HG02970 (cell line): ENCODE data around the gene HIVEP3.

Experiments used
- ATAC-seq: cut with Tn5 transposase; IDR thresholded peaks from one replicate; pipeline ENCODE4 v1.9.1; 2021; ENCODE audit warnings: mild to moderate bottlenecking, moderate library complexity, moderate number of reproducible peaks; ENCODE audit not compliant: unreplicated experiment, low FRiP score

Gene HIVEP3

DNA sequence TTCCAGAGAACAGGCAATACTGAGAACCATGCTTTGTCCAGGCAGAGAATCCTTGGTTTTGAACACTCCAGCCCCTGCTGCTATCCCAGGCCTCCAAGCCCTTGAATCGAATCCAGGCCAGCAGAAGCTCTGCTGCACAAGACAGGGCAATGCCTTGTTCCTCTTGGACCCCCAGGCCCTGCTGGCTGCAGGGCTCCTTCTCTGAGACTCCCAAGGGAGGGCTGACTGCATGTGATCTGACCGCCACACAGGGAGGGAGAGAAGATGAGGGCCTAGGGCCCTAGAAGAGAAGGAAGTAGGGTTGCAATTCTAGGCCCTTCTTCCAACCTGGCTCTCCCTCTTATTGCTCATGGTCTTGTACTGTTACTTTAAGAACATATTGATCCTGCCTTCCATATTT, 273.7 kb downstream of the HIVEP3 start:
- no peak for ATAC-seq

DNA sequence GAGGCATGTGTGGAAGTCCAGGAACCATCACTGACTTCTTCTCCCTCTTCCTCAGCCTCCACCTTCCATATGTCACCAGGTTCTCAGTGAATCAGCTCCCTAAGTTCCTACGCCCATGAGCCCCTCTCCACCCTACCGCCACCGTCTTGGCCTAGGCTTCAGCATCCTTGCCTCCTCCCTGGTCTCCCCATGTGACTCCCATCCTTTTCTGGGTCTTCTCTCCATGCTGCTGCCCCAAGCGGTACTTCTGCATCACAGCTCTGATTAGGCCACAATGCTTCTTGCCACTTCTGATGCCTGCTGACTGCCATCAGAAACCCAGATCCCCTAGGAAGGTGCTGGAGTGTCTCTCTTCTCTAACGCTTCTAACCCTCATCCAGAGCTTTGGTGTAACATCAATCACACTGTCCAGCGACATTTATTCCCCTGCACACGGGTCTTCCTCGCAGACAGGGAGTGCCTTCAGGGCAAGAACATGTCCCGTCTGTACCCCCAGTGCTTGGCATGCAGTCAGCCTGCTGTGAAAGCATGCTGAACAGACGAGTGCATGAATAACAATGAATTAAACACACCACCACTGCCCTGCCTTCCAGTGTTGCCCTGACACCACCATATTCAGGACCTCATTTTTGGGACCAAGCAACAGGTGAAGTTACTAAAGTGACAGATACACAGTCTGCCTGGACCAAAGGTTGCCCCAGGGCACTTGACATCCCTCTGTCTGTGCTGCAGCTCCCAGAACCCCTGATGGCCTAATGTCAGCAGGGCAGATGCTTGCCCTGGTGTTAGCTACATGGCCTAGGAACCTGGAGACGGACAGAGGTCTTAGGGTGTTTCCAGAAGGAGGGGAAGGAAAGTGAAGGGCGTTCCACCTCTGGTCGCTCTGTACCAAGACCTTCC, 275.6 kb downstream of the HIVEP3 start:
- ATAC-seq: no peak

DNA sequence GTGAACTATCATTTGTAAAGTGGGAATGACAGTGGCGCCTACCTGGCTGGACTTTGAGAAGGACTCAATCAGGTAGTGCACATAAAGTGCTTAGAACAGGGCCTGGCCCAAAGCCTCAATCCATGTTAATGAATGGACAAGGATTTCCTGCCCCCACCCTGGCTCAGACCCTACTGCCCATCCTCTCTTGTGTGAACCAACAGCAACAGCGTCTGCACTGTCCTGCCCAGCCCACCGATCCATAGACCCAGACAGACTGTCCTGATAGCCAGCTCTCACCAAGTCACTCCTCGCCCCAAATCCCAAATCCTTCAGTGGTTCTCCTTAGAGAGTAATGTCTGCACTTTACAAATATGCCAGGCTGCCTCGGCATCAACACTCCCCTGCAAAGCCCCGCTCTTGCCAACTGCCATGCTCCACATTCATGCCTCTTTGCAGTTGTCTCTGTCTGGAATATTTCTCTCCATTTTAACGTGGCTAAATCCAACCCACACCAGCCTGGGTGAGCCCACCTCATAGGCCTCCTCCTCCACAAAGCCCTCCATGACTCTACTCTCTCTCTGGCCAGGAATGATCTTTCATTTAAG, 276.7 kb downstream of the HIVEP3 start:
- no peak for ATAC-seq

DNA sequence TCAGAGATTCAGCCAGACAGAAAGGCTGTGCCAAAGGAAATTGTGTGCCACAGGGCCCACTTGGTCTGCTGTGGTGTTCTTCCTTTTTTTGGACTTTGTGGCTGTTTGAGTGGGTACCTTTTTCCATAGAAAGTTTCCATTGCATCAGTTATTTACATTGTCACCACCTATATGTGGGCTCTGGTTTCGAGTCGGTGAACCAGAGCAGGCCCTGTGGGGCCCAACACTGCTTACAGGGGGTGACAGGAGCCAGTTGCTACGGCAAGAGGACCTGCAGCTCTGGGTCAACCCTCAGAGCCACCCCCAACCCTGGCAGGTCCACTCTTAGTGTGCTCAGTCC, 277.3 kb downstream of the HIVEP3 start:
- no peak for ATAC-seq

DNA sequence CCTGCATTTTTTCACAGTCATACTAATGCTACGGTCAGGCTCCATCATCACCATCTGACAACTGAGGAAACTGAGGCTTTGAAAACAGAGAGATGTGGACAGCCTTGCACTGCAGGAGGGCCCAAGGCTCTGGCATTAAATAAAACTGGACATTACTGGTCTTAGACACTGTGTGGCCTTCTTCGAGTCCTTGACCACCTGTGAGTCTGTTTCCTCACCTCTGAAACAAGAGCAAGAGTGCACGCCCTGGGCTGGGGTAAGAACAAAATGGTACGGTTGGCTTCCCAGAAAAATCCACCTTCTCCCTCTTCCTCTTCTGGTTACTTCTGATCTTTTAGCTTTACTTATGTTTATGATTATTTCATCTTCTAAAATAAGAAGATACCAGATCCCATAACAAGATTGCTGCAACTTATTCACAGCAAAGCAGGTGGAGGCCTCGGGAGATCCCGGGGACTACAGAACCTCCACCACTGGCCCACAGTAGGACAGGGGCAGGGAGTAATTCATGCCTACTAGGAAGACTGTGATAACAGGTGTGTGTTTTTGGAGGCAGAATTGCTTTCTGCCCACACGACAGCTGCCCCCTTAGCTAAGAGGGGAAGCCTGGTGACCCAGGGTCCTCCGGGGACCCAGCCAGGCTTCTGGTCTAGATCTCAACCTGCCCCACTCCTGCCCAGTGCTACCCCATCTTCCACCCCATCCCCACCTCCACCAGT, 277.8 kb downstream of the HIVEP3 start:
- no peak for ATAC-seq

DNA sequence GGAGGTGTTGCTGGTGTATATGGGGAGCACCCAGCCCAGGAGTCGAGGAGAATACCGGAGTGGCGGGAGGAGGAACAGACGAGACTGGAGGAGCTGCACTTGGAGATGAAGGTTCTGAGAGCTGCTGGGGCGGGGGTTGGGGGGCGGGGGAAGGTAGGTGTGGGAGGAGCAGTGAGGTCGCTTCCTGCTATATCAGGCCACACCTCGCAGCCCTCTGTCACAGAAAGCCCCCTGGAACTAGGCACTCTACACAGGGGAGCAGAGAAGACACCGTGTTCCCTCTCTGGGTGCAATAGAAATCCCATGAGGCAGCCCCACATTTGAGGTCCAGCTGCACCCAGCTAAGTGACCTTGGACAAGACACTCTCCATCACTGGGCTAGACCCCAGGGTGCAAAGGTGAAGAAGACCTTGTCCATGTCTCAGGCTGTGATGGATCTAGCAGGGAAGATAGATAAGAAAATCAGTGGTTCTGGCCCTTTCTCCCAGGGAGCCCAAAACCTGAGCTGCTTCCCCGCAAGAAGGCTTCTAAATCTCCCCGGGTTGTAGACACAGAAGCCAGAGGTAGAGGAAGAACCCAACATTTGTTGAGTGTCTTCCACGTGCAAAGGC, 278.5 kb downstream of the HIVEP3 start:
- no peak for ATAC-seq

DNA sequence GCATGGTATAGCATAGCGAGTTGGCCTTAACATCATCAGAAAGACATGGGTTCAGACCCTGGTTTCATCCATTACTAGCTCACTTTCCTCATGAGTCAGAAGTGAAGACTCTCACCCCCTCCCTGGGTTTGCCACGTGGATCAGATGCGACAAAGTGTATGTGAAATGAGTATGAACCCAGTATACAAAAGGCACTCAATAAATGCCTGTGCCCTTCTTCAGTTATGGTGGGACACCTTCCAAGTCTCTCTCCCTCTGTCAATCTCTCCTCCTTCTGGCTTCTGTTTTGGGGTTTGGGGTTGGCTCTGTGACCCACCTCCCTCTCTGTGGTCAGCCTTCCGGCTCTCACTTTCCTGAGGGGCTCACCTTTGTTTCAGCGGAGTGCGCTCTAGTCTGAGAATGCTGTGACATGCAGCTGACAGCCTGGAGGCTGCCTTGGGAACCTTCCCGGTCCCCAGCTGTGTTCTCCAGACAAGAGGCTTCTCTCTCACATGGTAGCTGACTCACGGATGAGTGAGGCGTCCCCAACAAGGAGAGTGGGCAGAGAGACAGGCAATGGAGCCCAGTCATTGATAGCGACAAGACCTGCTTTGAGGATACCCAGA, 279.3 kb downstream of the HIVEP3 start:
- ATAC-seq: no peak

DNA sequence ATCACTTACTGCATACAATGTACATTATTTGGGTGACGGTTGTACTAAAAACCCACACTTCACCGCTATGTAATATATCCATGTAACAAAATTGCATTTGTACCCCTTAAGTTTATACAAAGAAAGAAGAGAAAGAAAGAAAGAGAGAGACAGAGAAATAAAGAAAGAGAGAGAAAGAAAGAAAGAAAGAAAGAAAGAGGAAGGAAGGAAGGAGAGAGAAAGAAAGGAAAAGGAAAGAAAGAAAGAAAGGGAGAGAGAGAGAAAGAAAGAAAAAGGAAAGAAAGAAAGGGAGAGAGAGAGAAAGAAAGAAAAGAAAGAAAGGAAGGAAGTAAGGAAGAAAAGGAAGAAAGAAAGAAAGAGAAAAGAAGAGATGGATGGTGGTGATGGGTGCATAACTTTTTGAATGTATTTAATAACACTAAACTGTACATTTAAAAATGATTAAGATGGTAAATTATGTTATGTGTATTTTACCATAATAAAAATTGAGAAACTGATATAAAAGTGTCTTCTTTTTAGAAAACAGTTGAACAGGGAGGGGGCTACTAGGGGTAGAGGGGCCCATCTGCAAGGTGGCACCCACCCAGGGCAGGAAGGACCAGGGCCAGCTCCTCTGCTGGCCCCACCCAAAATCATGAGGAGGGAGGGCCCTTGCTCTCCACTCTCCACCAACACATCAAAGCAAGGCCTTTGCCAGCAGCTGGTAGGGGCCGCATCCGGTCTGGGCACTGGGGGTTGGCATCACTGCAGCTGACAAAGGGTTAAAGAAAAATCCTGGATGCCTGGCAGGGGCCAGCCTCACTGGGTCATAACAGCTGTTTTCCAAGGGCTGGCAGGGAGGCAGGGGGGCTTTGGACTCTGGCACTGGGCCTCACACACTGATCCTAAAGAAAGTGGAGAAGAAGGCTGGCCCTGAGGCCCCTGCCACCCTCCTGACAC, 280.4 kb downstream of the HIVEP3 start:
- no peak for ATAC-seq

DNA sequence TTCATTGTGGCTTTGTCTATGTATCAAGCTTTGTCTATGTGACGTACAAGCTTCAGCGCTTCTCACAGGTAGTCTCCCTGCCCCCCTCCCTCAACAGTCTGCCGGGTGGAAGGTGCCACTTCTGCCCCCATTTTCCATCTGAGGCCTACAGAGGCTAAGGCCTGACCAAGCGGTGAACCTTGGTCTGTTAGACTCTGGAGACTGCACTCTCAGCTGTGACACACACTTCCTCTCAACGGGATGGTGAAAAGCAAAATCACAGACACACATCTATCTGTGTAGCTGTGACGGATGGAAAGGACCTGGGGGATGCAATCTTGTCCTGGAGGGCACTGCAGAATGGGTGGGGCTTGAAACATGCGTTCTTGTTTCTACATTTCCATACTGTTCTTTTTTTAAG, 281.4 kb downstream of the HIVEP3 start:
- ATAC-seq: no peak

DNA sequence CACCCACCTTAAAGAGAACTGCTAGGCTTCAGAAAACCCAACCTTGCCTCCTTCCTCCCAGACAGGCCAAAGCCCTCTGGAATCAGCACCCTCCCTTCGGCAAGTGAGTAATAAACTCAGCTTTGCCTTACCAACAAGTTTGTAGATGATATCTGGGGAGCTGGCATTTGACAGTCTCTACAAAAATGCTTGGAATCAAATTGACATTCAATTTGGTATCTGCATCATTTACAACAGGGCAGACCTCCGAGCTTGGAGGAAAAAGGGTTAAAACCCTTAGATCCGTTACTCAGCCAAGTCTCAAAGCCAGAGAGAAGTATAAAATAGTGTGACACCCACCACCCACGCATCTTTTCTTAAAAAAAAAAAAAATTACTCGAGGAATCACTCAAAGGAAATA, 285.0 kb downstream of the HIVEP3 start:
- ATAC-seq: no peak

DNA sequence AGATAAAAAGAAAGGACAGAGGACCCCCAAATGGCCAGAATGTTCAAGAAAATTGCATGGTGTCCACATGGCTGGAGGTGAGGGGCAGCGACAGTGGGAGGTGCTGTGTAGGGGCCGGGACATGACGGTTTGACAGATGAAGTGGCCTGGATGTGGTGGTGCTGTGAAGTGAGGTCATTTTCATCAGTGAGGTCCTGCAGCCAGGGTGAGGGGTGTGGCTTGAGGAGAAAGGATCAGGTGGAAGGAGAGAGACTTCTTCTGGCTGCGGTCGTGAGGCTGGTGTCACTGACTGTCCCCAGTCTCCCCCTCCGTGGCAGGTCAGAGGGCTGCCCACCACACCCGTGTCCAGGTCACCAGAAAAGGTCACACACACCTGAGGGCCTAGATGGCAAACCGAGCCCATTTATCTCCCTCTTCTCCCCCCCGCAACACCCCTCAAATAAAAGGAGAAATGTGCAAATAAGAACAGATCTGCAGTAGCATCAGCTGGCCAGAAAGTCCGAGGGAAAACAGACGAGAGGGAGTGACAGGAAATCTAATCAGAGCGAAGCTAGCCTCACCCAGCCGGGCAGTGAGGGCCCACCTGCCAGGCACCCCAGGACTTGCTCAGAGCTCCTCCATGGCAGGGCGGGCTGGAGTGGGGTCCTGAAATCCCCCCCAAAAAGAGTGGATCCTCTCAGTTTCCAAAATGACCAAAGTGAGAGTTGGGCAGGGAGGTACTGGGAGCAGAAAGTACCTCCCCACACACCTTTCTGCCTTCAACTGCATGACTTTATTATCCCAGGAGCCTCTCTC, 285.7 kb downstream of the HIVEP3 start:
- no peak for ATAC-seq

DNA sequence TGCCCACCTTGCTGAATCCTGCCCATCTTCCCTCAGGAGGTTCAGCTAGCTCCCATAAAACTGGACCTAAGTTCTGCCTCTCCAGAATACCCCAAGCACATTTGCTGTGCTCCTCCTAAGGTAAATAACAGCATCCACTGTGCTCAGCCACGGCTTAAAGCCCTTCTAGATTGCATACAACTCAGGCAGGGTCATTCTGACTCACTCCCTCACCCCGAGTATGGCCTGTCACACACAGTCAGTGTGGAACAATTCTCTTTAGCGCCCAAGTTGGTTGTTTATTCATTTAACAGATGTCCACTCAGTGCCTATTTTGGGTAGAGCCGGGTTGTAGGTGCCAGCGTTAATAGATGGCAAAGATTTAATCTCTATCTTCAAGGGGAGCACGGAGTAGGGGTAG, 286.8 kb downstream of the HIVEP3 start:
- ATAC-seq: no peak

DNA sequence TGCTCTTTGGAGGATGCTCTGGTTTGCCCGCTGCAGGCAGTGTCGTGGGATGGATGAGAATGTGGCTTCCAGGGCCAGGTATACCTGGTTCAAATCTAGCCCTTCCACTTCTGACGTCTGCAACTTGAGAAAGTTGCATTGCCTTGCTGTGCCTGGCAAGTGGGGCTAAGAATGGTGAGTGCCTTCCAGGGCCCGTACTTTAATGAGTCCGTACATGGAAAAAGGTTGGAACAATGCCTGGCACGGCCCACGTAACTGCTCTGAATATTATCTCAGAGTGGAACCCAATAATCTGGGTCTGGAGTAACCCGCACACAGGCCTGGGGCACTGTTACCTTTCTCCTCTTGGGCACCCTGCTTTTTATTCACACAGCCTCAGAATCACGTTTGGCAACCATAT, 287.6 kb downstream of the HIVEP3 start:
- no peak for ATAC-seq

DNA sequence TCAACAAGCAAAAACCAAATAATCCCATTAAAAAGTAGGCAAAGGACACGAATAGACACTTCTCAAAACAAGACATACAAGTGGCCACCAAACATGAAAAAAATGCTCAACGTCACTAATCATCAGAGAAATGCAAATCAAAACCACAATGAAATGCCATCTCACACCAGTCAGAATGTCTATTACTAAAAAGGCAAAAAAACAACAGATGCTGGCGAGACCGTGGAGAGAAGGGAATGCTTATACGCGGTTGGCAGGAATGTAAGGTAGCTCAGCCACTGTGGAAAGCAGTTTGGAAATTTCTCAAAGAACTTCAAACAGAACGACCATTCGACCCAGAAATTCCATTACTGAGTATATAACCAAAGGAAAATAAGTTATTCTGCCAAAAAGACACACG, 289.2 kb downstream of the HIVEP3 start:
- no peak for ATAC-seq

DNA sequence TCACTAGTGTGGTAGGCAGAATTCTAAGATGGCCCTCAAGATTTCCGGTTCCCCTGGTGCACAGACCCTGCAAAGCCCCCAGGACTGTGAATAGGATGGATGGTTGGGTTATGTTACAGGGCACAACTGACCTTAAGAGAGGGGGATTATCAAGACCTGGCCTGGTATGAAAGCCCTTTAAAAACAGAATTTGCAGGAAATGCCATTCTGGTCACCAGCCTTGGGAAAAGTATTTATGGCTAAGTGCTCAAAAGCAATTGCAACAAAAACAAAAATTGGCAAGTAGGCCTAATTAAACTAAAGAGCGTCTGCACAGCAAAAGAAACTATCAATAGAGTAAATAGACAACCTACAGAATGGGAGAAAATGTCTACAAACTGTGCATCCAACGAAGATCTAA, 289.6 kb downstream of the HIVEP3 start:
- ATAC-seq: no peak

DNA sequence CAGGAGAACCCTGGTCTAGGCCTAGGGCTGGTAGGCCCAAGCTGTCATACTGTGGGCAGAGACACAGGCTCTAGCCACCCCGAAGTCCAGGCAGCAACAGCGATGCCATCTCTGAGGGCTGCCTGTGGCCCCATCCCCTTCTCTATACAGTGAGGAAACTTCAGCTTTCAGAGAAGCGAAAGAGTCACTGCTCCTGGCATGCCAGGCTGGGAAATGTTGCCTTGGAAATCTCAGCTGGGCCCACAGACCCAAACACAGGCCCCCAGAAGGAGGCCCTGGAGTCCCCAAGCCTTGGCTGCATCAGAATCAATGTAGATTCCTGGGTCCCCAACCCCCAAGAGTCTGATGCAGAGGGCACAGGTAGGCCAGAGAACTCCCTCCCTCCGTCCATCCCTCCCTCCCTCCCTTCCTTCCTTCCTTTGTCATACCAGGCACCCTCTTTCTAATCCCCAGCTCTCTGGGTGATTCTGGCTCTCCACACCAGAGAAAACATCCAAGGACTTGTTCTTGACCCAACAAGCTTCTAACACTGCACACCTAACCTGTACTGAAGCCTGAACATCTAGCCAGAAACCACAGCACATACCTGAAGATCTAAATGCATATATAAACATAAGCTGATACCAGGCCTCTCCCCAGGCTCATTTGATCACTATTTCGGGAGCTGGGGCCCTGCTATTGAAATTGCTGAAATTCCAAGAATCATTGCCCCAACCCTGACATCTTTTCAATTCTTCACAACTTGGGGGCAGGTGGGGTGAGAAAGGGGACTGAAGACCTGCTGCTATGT, 291.0 kb downstream of the HIVEP3 start:
- no peak for ATAC-seq

DNA sequence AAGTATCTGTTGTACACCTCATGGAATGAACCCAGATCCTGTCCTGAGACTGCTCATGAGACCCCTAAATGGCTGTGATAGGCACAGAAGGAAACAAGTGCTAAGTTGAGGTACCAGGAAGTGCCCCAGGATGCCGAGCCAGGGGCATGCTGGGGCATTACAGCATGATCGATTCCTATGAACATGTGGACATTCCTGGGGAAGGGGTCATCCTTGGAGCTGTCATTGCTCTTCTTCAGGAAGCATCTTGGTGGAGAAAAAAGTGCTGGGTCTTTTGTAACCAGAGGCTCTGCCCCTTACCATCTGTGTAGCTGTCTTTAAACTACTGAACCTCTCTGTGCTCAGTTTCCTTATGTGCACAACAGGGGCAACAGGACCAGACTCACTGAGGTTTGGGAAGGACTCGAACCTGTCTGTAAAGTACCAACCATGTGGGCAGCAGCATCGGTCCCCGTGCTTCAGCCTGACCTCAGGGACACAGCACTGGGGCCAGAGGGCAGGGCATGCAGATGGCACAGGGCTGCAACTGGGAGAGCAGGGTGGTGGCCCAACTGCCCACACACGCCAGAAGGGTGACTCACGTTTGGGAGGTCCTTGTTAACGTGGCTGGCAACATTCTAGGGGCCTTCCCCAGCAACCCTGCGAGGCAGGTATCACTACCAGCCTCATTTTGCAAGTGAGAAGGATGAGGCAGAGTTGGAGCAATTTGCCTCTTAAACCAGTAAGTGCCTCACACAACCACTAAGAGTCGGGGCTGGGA, 291.9 kb downstream of the HIVEP3 start:
- no peak for ATAC-seq
